H9 (cell line): ENCODE measurements around the gene ANKRD30B. TPM values are rescaled to one million over a fixed set of nuclear protein-coding genes. Genes with fewer than 3 reads are reported as not detected.
"Not testable (repeated sequence)": the region's sequence is repeated elsewhere in the genome, so short reads cannot be mapped to it uniquely, and the experiment has no call there.

Experiments
- DNase-seq: peaks from one replicate; pipeline ENCODE4 v3.0.0-alpha.2; 2017
- H2AFZ ChIP-seq: one replicate; pipeline ENCODE4 v1.6.1; 2013; ENCODE audit warnings: mild to moderate bottlenecking, low read length, control low read depth, moderate library complexity
- H2AK5ac ChIP-seq: 2 replicates; pipeline ENCODE4 v1.6.1; 2013; ENCODE audit warnings: low read length, control low read depth, mixed read lengths; ENCODE audit not compliant: insufficient read length
- H2BK120ac ChIP-seq: one replicate; pipeline ENCODE4 v1.6.1; 2013; ENCODE audit warnings: low read depth, mild to moderate bottlenecking, low read length, control low read depth, inconsistent platforms; ENCODE audit not compliant: poor library complexity, severe bottlenecking
- H2BK12ac ChIP-seq: 2 replicates; pipeline ENCODE4 v1.6.1; 2013; ENCODE audit warnings: low read length, control low read depth, mixed read lengths, low read depth; ENCODE audit not compliant: insufficient read length
- H2BK15ac ChIP-seq: 2 replicates; pipeline ENCODE4 v1.6.1; 2013; ENCODE audit warnings: low read depth, low read length, control low read depth
- H2BK20ac ChIP-seq: one replicate; pipeline ENCODE4 v1.6.1; 2013; ENCODE audit warnings: low read depth, mild to moderate bottlenecking, low read length, control low read depth, inconsistent platforms; ENCODE audit not compliant: poor library complexity, severe bottlenecking
- H2BK5ac ChIP-seq: 2 replicates; pipeline ENCODE4 v1.6.1; 2013; ENCODE audit warnings: low read length, control low read depth, mixed read lengths; ENCODE audit not compliant: insufficient read length
- H3K14ac ChIP-seq: 2 replicates; pipeline ENCODE4 v1.6.1; 2013; ENCODE audit warnings: low read length, control low read depth; ENCODE audit not compliant: insufficient read depth
- H3K18ac ChIP-seq: 2 replicates; pipeline ENCODE4 v1.6.1; 2013; ENCODE audit warnings: low read depth, mild to moderate bottlenecking, mixed read lengths, low read length, control low read depth; ENCODE audit not compliant: insufficient read length
- H3K23ac ChIP-seq: 2 replicates; pipeline ENCODE4 v1.6.1; 2013; ENCODE audit warnings: low read length, control low read depth, mixed read lengths, low read depth; ENCODE audit not compliant: insufficient read length
- H3K23me2 ChIP-seq: 2 replicates; pipeline ENCODE4 v1.6.1; 2013; ENCODE audit warnings: low read depth, mild to moderate bottlenecking, mixed read lengths, low read length, control low read depth; ENCODE audit not compliant: insufficient read length, poor library complexity, severe bottlenecking
- H3K27ac ChIP-seq: 2 replicates; pipeline ENCODE4 v1.5.1; 2013; ENCODE audit warnings: low read length, control low read depth, mixed read lengths, low read depth; ENCODE audit not compliant: insufficient read length
- H3K27me3 ChIP-seq: 2 replicates; pipeline ENCODE4 v1.6.1; 2013; ENCODE audit warnings: low read length, control low read depth, inconsistent platforms; ENCODE audit not compliant: insufficient read depth
- H3K4ac ChIP-seq: 2 replicates; pipeline ENCODE4 v1.6.1; 2013; ENCODE audit warnings: low read depth, mild to moderate bottlenecking, control low read depth, inconsistent platforms, low read length, moderate library complexity
- H3K4me1 ChIP-seq: 2 replicates; pipeline ENCODE4 v1.6.1; 2013; ENCODE audit warnings: low read length, control low read depth, inconsistent platforms; ENCODE audit not compliant: insufficient read depth
- H3K4me2 ChIP-seq: 2 replicates; pipeline ENCODE4 v1.6.1; 2013; ENCODE audit warnings: low read length, control low read depth, mixed read lengths; ENCODE audit not compliant: insufficient read length, insufficient read depth
- H3K56ac ChIP-seq: 2 replicates; pipeline ENCODE4 v1.6.1; 2013; ENCODE audit warnings: low read depth, mild to moderate bottlenecking, mixed read lengths, low read length, control low read depth; ENCODE audit not compliant: insufficient read length
- H3K79me1 ChIP-seq: 2 replicates; pipeline ENCODE4 v1.6.1; 2013; ENCODE audit warnings: low read depth, mild to moderate bottlenecking, moderate library complexity, low read length, control low read depth, inconsistent platforms; ENCODE audit not compliant: insufficient read depth, poor library complexity, severe bottlenecking
- H3K79me2 ChIP-seq: 2 replicates; pipeline ENCODE4 v1.6.1; 2013; ENCODE audit warnings: low read length, control low read depth, inconsistent platforms; ENCODE audit not compliant: insufficient read depth
- H3K9ac ChIP-seq: 2 replicates; pipeline ENCODE4 v1.6.1; 2013; ENCODE audit warnings: low read length, control low read depth, mixed read lengths; ENCODE audit not compliant: insufficient read length; ENCODE audit errors: extremely low read depth
- H3K9me3 ChIP-seq: one replicate; pipeline ENCODE4 v1.6.1; 2013; ENCODE audit warnings: low read depth, low read length, inconsistent platforms; ENCODE audit not compliant: control insufficient read depth
- H3T11ph ChIP-seq: one replicate; pipeline ENCODE4 v1.6.1; 2013; ENCODE audit warnings: mild to moderate bottlenecking, low read length, control low read depth, inconsistent platforms
- H4K20me1 ChIP-seq: one replicate; pipeline ENCODE4 v1.6.1; 2013; ENCODE audit not compliant: control insufficient read depth, insufficient read length, insufficient read depth
- H4K5ac ChIP-seq: 2 replicates; pipeline ENCODE4 v1.6.1; 2013; ENCODE audit warnings: low read depth, mild to moderate bottlenecking, mixed read lengths, low read length, control low read depth; ENCODE audit not compliant: insufficient read length
- H4K8ac ChIP-seq: replicated peaks from 2 replicates; pipeline ENCODE4 v1.6.1; 2013; ENCODE audit warnings: low read length, control low read depth, mixed read lengths, low read depth; ENCODE audit not compliant: insufficient read length
- H4K91ac ChIP-seq: 2 replicates; pipeline ENCODE4 v1.6.1; 2013; ENCODE audit warnings: low read depth, mild to moderate bottlenecking, moderate library complexity, mixed read lengths, low read length, control low read depth; ENCODE audit not compliant: insufficient read length
- H3K27ac Mint-ChIP-seq, 3 experiments: 2 replicates in 2 of 3; 3 replicates in 1 of 3; pipeline ENCODE4 v1.8.0; 2020 to 2021; ENCODE audit warnings: mixed read lengths in 3 of 3, mild to moderate bottlenecking in 1 of 3, moderate library complexity in 1 of 3
- H3K27me3 Mint-ChIP-seq: 2 replicates; pipeline ENCODE4 v1.8.0; 2021; ENCODE audit warnings: low read depth, mild to moderate bottlenecking, moderate library complexity, mixed read lengths
- H3K36me3 Mint-ChIP-seq, 3 experiments: 2 replicates in 2 of 3; 3 replicates in 1 of 3; pipeline ENCODE4 v1.8.0; 2020 to 2021; ENCODE audit warnings: low read depth in 3 of 3, mixed read lengths in 3 of 3; ENCODE audit not compliant: insufficient read depth in 1 of 3
- H3K4me1 Mint-ChIP-seq, 2 experiments: 2 replicates each; pipeline ENCODE4 v1.8.0; 2020; ENCODE audit warnings: mixed read lengths in 2 of 2
- H3K4me3 Mint-ChIP-seq, 2 experiments: 2 replicates in 1 of 2; 3 replicates in 1 of 2; pipeline ENCODE4 v1.8.0; 2020 to 2021; ENCODE audit warnings: mild to moderate bottlenecking in 2 of 2, mixed read lengths in 2 of 2, moderate library complexity in 1 of 2
- H3K9me3 Mint-ChIP-seq, 2 experiments: 2 replicates in 1 of 2; 3 replicates in 1 of 2; pipeline ENCODE4 v1.8.0; 2020; ENCODE audit warnings: mild to moderate bottlenecking in 2 of 2, mixed read lengths in 2 of 2, moderate library complexity in 1 of 2
- WGBS: extraction: QIAGEN DNeasy Blood & Tissue Kit; methylation state at CpG from one replicate; pipeline ENCODE4 v1.1.7; 2013; ENCODE audit warnings: missing lambda C conversion rate, low lambda C conversion rate, mixed read lengths; ENCODE audit not compliant: insufficient read length; ENCODE audit errors: extremely low coverage; 5-methylcytosine and 5-hydroxymethylcytosine counted together
- total RNA-seq: library from RNA; stranded (reverse); gene quantifications from 2 replicates; pipeline ENCODE4 v1.2.1, GENCODE V29; 2021

The ANKRD30B gene
- total RNA-seq, 1 experiment from 2014 or later, result not detected

DNA sequence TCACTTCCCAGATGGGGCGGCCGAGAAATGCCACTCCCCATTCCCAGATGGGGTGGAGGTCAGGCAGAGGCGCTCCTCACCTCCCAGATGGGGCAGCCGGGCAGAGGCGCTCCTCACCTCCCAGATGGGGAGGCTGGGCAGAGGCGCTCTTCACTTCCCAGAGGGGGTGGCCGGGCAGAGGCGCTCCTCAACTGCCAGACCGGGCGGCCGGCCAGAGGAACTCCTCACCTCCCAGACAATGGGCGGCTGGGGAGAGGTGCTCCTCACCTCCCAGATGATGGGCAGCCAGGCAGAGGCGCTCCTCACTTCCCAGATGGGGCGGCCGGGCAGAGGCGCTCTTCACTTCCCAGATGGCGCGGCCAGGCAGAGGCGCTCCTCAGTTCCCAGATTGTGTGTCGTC is 108.3 kb downstream of the ANKRD30B start:
- H3K4me2 ChIP-seq, H3K23me2 ChIP-seq, H4K91ac ChIP-seq, H3K9ac ChIP-seq, H2BK12ac ChIP-seq, H3K4me1 ChIP-seq, H2BK120ac ChIP-seq, H3K23ac ChIP-seq, H3K79me2 ChIP-seq, H3K14ac ChIP-seq, H2AK5ac ChIP-seq, H3K4me3 Mint-ChIP-seq, H2BK5ac ChIP-seq, H3K9me3 ChIP-seq, H3K79me1 ChIP-seq, H3K27me3 ChIP-seq, H3T11ph ChIP-seq, H4K8ac ChIP-seq, DNase-seq, H2BK15ac ChIP-seq, H3K4ac ChIP-seq, H3K27me3 Mint-ChIP-seq, H3K4me1 Mint-ChIP-seq, H3K36me3 Mint-ChIP-seq, H2BK20ac ChIP-seq, H4K5ac ChIP-seq, H3K18ac ChIP-seq, H4K20me1 ChIP-seq, H3K27ac ChIP-seq, H3K56ac ChIP-seq, H3K27ac Mint-ChIP-seq, H2AFZ ChIP-seq: not testable (repeated sequence)
- peaks cover 27 to 35% of the 10 kb centered on the region in 2 experiments for H3K9me3 Mint-ChIP-seq
- WGBS, result no CpG with 5 or more reads among the region's 20 CpGs

DNA sequence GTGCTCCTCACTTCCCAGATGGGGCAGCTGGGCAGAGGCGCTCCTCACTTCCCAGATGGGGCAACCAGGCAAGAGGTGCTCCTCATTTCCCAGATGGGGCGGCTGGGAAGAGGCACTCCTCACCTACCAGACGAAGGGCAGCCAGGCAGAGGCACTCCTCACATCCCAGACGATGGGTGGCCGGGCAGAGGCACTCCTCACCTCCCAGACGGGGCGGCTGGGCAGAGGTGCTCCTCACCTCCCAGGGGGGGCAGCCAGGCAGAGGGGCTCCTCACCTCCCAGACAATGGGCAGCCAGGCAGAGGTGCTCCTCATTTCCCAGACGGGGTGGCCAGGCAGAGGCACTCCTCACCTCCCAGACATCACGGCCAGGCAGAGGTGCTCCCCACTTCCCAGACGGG is 110.5 kb downstream of the ANKRD30B start:
- not testable (repeated sequence) for H4K8ac ChIP-seq

More for the DNA sequence above, 110.5 kb downstream of the ANKRD30B start:
- H3K14ac ChIP-seq, H3K27me3 ChIP-seq, H3K4me2 ChIP-seq, H3K27ac ChIP-seq, H3T11ph ChIP-seq, H3K79me1 ChIP-seq, H4K91ac ChIP-seq, H3K4me1 Mint-ChIP-seq, H2BK15ac ChIP-seq, H2BK5ac ChIP-seq, H3K23me2 ChIP-seq, H2BK12ac ChIP-seq, H3K4me1 ChIP-seq, H3K27me3 Mint-ChIP-seq, H3K36me3 Mint-ChIP-seq, H3K9me3 ChIP-seq, DNase-seq, H3K27ac Mint-ChIP-seq, H3K9ac ChIP-seq, H3K23ac ChIP-seq, H3K56ac ChIP-seq, H2AK5ac ChIP-seq, H3K4me3 Mint-ChIP-seq, H2AFZ ChIP-seq, H3K79me2 ChIP-seq, H4K20me1 ChIP-seq, H3K4ac ChIP-seq, H2BK120ac ChIP-seq, H4K5ac ChIP-seq, H2BK20ac ChIP-seq, H3K18ac ChIP-seq: not testable (repeated sequence)
- no CpG with 5 or more reads among the region's 10 CpGs for WGBS
- H3K9me3 Mint-ChIP-seq, result peaks cover 35 to 38% of the 10 kb centered on the region in 2 experiments
